ENCODE measurements around the gene SPPL2A.

GRCh38 chr15:50698101-50698500, 67.4 kb downstream of the SPPL2A start:
- TF ChIP-seq EZH2 (optimal IDR thresholded peaks at IDR 0.05; ENCODE audit: low read depth, low read length) (no peak), CTCF (IDR thresholded peaks at IDR 0.05; ENCODE audit: low read length) (no peak)

All from MM.1S (cell line).